A549 (cell line): ENCODE data around the gene MIEF1. TPM values are rescaled to one million over a fixed set of nuclear protein-coding genes. Genes with fewer than 3 reads are reported as not detected.
A peak's percentile ranks its signal among the peaks of the same experiment; 100 is the strongest.

ENCODE experiments used
- ATAC-seq, 2 experiments: fragments of 200-7000 bp in 1 of 2; fragments of >200 bp in 1 of 2; cut with Nextera tagmentation in 1 of 2; cut with Tn5 transposase in 1 of 2; 3 replicates each; pipeline versions ENCODE4 v1.8.0 to v1.9.1; 2018 to 2020; ENCODE audit warnings: mild to moderate bottlenecking in 1 of 2, moderate library complexity in 1 of 2
- CTCF ChIA-PET: fragments of 300-600 bp; sonication (Branson Sonifier 250); formaldehyde crosslinking; extraction: SDS; loops from one replicate; lab custom pipeline; 2021; ENCODE audit warnings: antibody characterized with exemption, inconsistent platforms; lab: Yijun Ruan, JAX
- POLR2A ChIA-PET: fragments of 350-600 bp; formaldehyde crosslinking; extraction: SDS; loops from one replicate; lab custom pipeline; 2021; ENCODE audit warnings: antibody characterized with exemption, inconsistent platforms; lab: Yijun Ruan, JAX
- DNase-seq, 2 experiments: peaks; one replicate each; pipeline versions ENCODE4 v3.0.0 to v3.0.0-alpha.2; 2011 to 2016; ENCODE audit warnings: low read depth in 1 of 2, low spot score in 1 of 2
- FAIRE-seq: peaks from 2 replicates; lab custom pipeline; 2011; peaks lifted over from hg19 to GRCh38; lab: Jason Lieb, UNC
- H3K27ac ChIP-seq, 2 experiments: fragments of >200 bp; sonication (Bioruptor Twin); formaldehyde crosslinking; 3 replicates each; pipeline ENCODE4 v1.5.1; 2016 to 2017
- H3K4me1 ChIP-seq: fragments of >200 bp; sonication (Bioruptor Twin); formaldehyde crosslinking; 3 replicates; pipeline ENCODE4 v1.6.1; 2016
- H3K4me2 ChIP-seq: fragments of >200 bp; sonication (Bioruptor Twin); formaldehyde crosslinking; 3 replicates; pipeline ENCODE4 v1.6.1; 2016
- H3K4me3 ChIP-seq: fragments of >200 bp; sonication (Bioruptor Twin); formaldehyde crosslinking; 3 replicates; pipeline ENCODE4 v1.5.1; 2016
- H3K9me3 ChIP-seq: fragments of >200 bp; sonication (Bioruptor Twin); formaldehyde crosslinking; 3 replicates; pipeline ENCODE4 v1.6.1; 2016
- CBX8 ChIP-seq: fragments of 200-600 bp; sonication (generic); IDR thresholded peaks from 2 replicates; pipeline ENCODE4 v1.6.1; 2016
- CEBPB ChIP-seq, 2 experiments: fragments of >200 bp in 1 of 2; sonication (Bioruptor Twin) in 1 of 2; formaldehyde crosslinking in 1 of 2; IDR thresholded peaks; 2 replicates each; pipeline ENCODE4 v1.6.1; 2012 to 2016
- ELK1 ChIP-seq: fragments of 150-350 bp; IDR thresholded peaks from 2 replicates; pipeline ENCODE4 v1.6.1; 2014; ENCODE audit warnings: low read depth, mild to moderate bottlenecking, low read length
- ESRRA ChIP-seq: fragments of 150-350 bp; IDR thresholded peaks from 2 replicates; pipeline ENCODE4 v1.6.1; 2014; ENCODE audit warnings: mild to moderate bottlenecking, low read length, borderline replicate concordance
- FOSL2 ChIP-seq, 2 experiments: fragments of 450-650 bp in 1 of 2; fragments of >200 bp in 1 of 2; sonication (Bioruptor Twin) in 1 of 2; formaldehyde crosslinking; IDR thresholded peaks; 2 replicates each; pipeline versions ENCODE4 v1.5.0 to v1.6.1; 2016 to 2020; ENCODE audit warnings: mild to moderate bottlenecking in 1 of 2, moderate library complexity in 1 of 2
- FOXS1 ChIP-seq: fragments of 250-450 bp; sonication (Bioruptor Pico); IDR thresholded peaks from 2 replicates; pipeline ENCODE4 v1.5.0; 2020; ENCODE audit warnings: mild to moderate bottlenecking, moderate library complexity
- HDAC2 ChIP-seq: fragments of 200-600 bp; sonication (generic); IDR thresholded peaks from 2 replicates; pipeline ENCODE4 v1.6.1; 2016
- HOXA7 ChIP-seq: fragments of 250-450 bp; sonication (Bioruptor Pico); IDR thresholded peaks from 2 replicates; pipeline ENCODE4 v1.5.0; 2020; ENCODE audit warnings: mild to moderate bottlenecking, moderate library complexity
- HOXB13 ChIP-seq: fragments of 250-450 bp; sonication (Bioruptor Pico); IDR thresholded peaks from 2 replicates; pipeline ENCODE4 v1.5.0; 2020; ENCODE audit warnings: low read depth, mild to moderate bottlenecking, moderate library complexity
- HOXB5 ChIP-seq: fragments of 250-450 bp; sonication (Bioruptor Pico); IDR thresholded peaks from 2 replicates; pipeline ENCODE4 v1.5.0; 2020; ENCODE audit warnings: mild to moderate bottlenecking, moderate library complexity
- JUN ChIP-seq, 2 experiments: fragments of >200 bp; sonication (Bioruptor Twin); formaldehyde crosslinking; IDR thresholded peaks; 2 replicates in 1 of 2; 3 replicates in 1 of 2; pipeline ENCODE4 v1.6.1; 2016 to 2017
- JUNB ChIP-seq: fragments of >200 bp; sonication (Bioruptor Twin); formaldehyde crosslinking; IDR thresholded peaks from 2 replicates; pipeline ENCODE4 v1.6.1; 2016
- MYC ChIP-seq: IDR thresholded peaks from 2 replicates; pipeline ENCODE4 v1.6.1; 2012; ENCODE audit warnings: mild to moderate bottlenecking, inconsistent platforms, low read length, improper control_type of control experiment, borderline replicate concordance
- NFE2L2 ChIP-seq: fragments of 150-350 bp; conservative IDR thresholded peaks from 2 replicates; pipeline ENCODE4 v1.6.1; 2014; ENCODE audit warnings: low read length
- PHF8 ChIP-seq: fragments of 200-600 bp; sonication (generic); IDR thresholded peaks from 2 replicates; pipeline ENCODE4 v1.6.1; 2016; ENCODE audit warnings: low read depth, mild to moderate bottlenecking, antibody characterized with exemption, moderate library complexity, borderline replicate concordance
- SMC3 ChIP-seq: fragments of >200 bp; sonication (Bioruptor Twin); formaldehyde crosslinking; IDR thresholded peaks from 3 replicates; pipeline ENCODE4 v1.6.1; 2018; ENCODE audit warnings: inconsistent platforms
- ZSCAN20 ChIP-seq: fragments of 250-450 bp; sonication (Bioruptor Pico); IDR thresholded peaks from 2 replicates; pipeline ENCODE4 v1.8.0; 2022; ENCODE audit warnings: mild to moderate bottlenecking, moderate library complexity
- WGBS: methylation state at CpG from one replicate; pipeline ENCODE4 v1.1.6; 2017; ENCODE audit errors: missing lambda C conversion rate; 5-methylcytosine and 5-hydroxymethylcytosine counted together
- polyA plus RNA-seq, 4 experiments: library from polyadenylated mRNA; depleted of rRNA in 3 of 4; stranded (reverse); fragments of >200 nt; fragmentation: RNase III in 1 of 4; extraction: RNeasy Plus Mini Kit Qiagen cat#74134 plus additional on column Dnase treatment in 1 of 4; gene quantifications; 2 replicates in 3 of 4; 3 replicates in 1 of 4; pipeline ENCODE4 v1.2.3, GENCODE V29; 2011 to 2017
- TF ChIP-seq, protein P1 (sequence below): fragments of 450-650 bp; IDR thresholded peaks from 2 replicates; pipeline ENCODE4 v1.6.1; 2014; ENCODE audit warnings: antibody characterized with exemption
- TF ChIP-seq, protein P2 (sequence below): IDR thresholded peaks from 2 replicates; pipeline ENCODE4 v1.6.1; 2012
- TF ChIP-seq, protein P3 (sequence below): IDR thresholded peaks from 2 replicates; pipeline ENCODE4 v1.6.1; 2012; ENCODE audit warnings: low read depth, borderline replicate concordance
- TF ChIP-seq, protein P4 (sequence below): fragments of >200 bp; sonication (Bioruptor Twin); formaldehyde crosslinking; IDR thresholded peaks from 3 replicates; pipeline ENCODE4 v1.5.1; 2016
- TF ChIP-seq, protein P5 (sequence below): IDR thresholded peaks from 2 replicates; pipeline ENCODE4 v1.6.1; 2012
- TF ChIP-seq, protein P6 (sequence below): fragments of 250-450 bp; sonication (Bioruptor Pico); IDR thresholded peaks from 2 replicates; pipeline ENCODE4 v1.5.0; 2021; ENCODE audit warnings: mild to moderate bottlenecking, moderate library complexity, borderline replicate concordance

MIEF1 gene
- polyA plus RNA-seq, 2 of the 4 experiments (the other 2 are of a cell fraction), result 18.8 to 20.5 TPM

GRCh38 chr22:39502789-39503409 lies 809 bp downstream of the MIEF1 start:
- TF ChIP-seq ESRRA (no peak), PHF8 (0 out of 2 replicates have a peak, but pooled peaks have one; percentile 17), JUNB (no peak), ZSCAN20 (CRISPR knock-in tag) (no peak), FOSL2 (IDR thresholded peaks at IDR 0.05) (no peak), FOSL2 (CRISPR knock-in tag; IDR thresholded peaks at IDR 0.05) (no peak)
- TF ChIP-seq, protein P1, sequence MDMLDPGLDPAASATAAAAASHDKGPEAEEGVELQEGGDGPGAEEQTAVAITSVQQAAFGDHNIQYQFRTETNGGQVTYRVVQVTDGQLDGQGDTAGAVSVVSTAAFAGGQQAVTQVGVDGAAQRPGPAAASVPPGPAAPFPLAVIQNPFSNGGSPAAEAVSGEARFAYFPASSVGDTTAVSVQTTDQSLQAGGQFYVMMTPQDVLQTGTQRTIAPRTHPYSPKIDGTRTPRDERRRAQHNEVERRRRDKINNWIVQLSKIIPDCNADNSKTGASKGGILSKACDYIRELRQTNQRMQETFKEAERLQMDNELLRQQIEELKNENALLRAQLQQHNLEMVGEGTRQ, result no peak
- TF ChIP-seq, protein P2, sequence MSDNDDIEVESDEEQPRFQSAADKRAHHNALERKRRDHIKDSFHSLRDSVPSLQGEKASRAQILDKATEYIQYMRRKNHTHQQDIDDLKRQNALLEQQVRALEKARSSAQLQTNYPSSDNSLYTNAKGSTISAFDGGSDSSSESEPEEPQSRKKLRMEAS, result no peak
- TF ChIP-seq, protein P3, sequence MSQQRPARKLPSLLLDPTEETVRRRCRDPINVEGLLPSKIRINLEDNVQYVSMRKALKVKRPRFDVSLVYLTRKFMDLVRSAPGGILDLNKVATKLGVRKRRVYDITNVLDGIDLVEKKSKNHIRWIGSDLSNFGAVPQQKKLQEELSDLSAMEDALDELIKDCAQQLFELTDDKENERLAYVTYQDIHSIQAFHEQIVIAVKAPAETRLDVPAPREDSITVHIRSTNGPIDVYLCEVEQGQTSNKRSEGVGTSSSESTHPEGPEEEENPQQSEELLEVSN, result no peak
- 12% methylated on average over 18 of the region's 18 CpGs for WGBS
- peak overlapping the region; percentile 97 for H3K4me2 ChIP-seq
- ATAC-seq, result peak; percentile 5 to 8; a peak in 3 of 6 replicates
- no peaks in the 10 kb centered on the region for H3K9me3 ChIP-seq
- ChIA-PET CTCF (interaction anchor here (0.6 to 2.6 kb wide), 5 partner anchors 9 to 26 kb away, joined by 3 to 11 read pairs (median 7); no protein-coding TSS in a partner anchor), POLR2A (interaction anchor here (1.1 to 1.6 kb wide), 3 partner anchors 17 to 541 kb away, joined by 6 to 27 read pairs (median 8); partner anchors contain the start of genes ATF4 and RPL3)
- no peak for FAIRE-seq
- no peak for DNase-seq
- peaks cover 12% of the 10 kb centered on the region; the same call in 2 of the 3 replicates for H3K4me1 ChIP-seq
- H3K27ac ChIP-seq, result peak overlapping the region; percentile 98
- H3K4me3 ChIP-seq, result peak overlapping the region; percentile 100

- peak overlapping the region; percentile 97 for H3K4me2 ChIP-seq
- peak overlapping the region; percentile 100 for H3K4me3 ChIP-seq
- FAIRE-seq (no peak), ATAC-seq (no peak), DNase-seq (no peak)
- peaks cover 12% of the 10 kb centered on the region; the same call in 2 of the 3 replicates for H3K4me1 ChIP-seq
- POLR2A ChIA-PET, result no interaction called here
- no peak for TF ChIP-seq HDAC2
- WGBS, result 72% methylated on average over 6 of the region's 6 CpGs
- no peaks in the 10 kb centered on the region for H3K9me3 ChIP-seq
- CTCF ChIA-PET, result interaction anchor here (1.2 to 2.0 kb wide), 3 partner anchors 10 to 25 kb away, joined by 5 to 8 read pairs (median 7); no protein-coding TSS in a partner anchor
- H3K27ac ChIP-seq, result peak overlapping the region in 1 of 2 experiments; percentile 98; a peak in 3 of 6 replicates
Measured at GRCh38 chr22:39503630-39504029, 1.5 kb downstream of the MIEF1 start.

- ChIA-PET CTCF (interaction anchor here (1.2 to 2.0 kb wide), 3 partner anchors 10 to 25 kb away, joined by 5 to 8 read pairs (median 7); no protein-coding TSS in a partner anchor), POLR2A (no interaction called here)
- H3K4me2 ChIP-seq, result peak overlapping the region; percentile 97; the same call in 2 of the 3 replicates
- no peak overlapping the region for H3K4me3 ChIP-seq
- no peak overlapping the region for H3K27ac ChIP-seq
- WGBS, result 97% methylated on average over 16 of the region's 16 CpGs
- peaks cover 12% of the 10 kb centered on the region; the same call in 2 of the 3 replicates for H3K4me1 ChIP-seq
- no peak for ATAC-seq
- no peaks in the 10 kb centered on the region for H3K9me3 ChIP-seq
- no peak for DNase-seq
- FAIRE-seq, result no peak
- TF ChIP-seq PHF8 (no peak), ESRRA (no peak), HOXA7 (CRISPR knock-in tag) (no peak), MYC (no peak), NFE2L2 (no peak), HOXB5 (CRISPR knock-in tag) (no peak), CBX8 (no peak), JUN (IDR thresholded peaks at IDR 0.05) (no peak), HDAC2 (no peak), CEBPB (IDR thresholded peaks at IDR 0.05) (no peak), FOXS1 (CRISPR knock-in tag) (no peak), ELK1 (no peak), HOXB13 (no peak), SMC3 (no peak)
- TF ChIP-seq, protein P4, sequence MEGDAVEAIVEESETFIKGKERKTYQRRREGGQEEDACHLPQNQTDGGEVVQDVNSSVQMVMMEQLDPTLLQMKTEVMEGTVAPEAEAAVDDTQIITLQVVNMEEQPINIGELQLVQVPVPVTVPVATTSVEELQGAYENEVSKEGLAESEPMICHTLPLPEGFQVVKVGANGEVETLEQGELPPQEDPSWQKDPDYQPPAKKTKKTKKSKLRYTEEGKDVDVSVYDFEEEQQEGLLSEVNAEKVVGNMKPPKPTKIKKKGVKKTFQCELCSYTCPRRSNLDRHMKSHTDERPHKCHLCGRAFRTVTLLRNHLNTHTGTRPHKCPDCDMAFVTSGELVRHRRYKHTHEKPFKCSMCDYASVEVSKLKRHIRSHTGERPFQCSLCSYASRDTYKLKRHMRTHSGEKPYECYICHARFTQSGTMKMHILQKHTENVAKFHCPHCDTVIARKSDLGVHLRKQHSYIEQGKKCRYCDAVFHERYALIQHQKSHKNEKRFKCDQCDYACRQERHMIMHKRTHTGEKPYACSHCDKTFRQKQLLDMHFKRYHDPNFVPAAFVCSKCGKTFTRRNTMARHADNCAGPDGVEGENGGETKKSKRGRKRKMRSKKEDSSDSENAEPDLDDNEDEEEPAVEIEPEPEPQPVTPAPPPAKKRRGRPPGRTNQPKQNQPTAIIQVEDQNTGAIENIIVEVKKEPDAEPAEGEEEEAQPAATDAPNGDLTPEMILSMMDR, result no peak
- TF ChIP-seq, protein P5, sequence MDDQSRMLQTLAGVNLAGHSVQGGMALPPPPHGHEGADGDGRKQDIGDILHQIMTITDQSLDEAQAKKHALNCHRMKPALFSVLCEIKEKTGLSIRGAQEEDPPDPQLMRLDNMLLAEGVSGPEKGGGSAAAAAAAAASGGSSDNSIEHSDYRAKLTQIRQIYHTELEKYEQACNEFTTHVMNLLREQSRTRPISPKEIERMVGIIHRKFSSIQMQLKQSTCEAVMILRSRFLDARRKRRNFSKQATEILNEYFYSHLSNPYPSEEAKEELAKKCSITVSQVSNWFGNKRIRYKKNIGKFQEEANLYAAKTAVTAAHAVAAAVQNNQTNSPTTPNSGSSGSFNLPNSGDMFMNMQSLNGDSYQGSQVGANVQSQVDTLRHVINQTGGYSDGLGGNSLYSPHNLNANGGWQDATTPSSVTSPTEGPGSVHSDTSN, result no peak
- TF ChIP-seq, protein P6, sequence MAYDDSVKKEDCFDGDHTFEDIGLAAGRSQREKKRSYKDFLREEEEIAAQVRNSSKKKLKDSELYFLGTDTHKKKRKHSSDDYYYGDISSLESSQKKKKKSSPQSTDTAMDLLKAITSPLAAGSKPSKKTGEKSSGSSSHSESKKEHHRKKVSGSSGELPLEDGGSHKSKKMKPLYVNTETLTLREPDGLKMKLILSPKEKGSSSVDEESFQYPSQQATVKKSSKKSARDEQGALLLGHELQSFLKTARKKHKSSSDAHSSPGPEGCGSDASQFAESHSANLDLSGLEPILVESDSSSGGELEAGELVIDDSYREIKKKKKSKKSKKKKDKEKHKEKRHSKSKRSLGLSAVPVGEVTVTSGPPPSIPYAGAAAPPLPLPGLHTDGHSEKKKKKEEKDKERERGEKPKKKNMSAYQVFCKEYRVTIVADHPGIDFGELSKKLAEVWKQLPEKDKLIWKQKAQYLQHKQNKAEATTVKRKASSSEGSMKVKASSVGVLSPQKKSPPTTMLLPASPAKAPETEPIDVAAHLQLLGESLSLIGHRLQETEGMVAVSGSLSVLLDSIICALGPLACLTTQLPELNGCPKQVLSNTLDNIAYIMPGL, result no peak
Measured at GRCh38 chr22:39504071-39504470, 2.0 kb downstream of the MIEF1 start.
